Upper lobe of right lung (tissue), 1 donor: ENCODE data around the gene CRYL1. TPM values are rescaled to one million over a fixed set of nuclear protein-coding genes. Genes with fewer than 3 reads are reported as not detected.

Source experiments
- ATAC-seq: fragments of 200-7000 bp; cut with Tn5 transposase; one replicate; pipeline ENCODE4 v1.9.1; 2020; ENCODE audit warnings: mild to moderate bottlenecking, moderate library complexity
- DNase-seq: peaks from one replicate; pipeline ENCODE4 v3.0.0-alpha.2; 2020
- H3K27ac ChIP-seq: fragments of 200-600 bp; one replicate; pipeline ENCODE4 v1.8.0; 2022
- H3K27me3 ChIP-seq: fragments of 200-600 bp; one replicate; pipeline ENCODE4 v1.8.0; 2022; ENCODE audit warnings: mild to moderate bottlenecking
- H3K36me3 ChIP-seq: fragments of 200-600 bp; one replicate; pipeline ENCODE4 v1.8.0; 2022
- H3K4me1 ChIP-seq: fragments of 200-600 bp; one replicate; pipeline ENCODE4 v1.8.0; 2022
- H3K4me3 ChIP-seq: fragments of 200-600 bp; one replicate; pipeline ENCODE4 v1.8.0; 2022; ENCODE audit warnings: mild to moderate bottlenecking
- H3K9me3 ChIP-seq: fragments of 200-600 bp; one replicate; pipeline ENCODE4 v1.8.0; 2022
- CTCF ChIP-seq: fragments of 200-600 bp; IDR thresholded peaks from one replicate; pipeline ENCODE4 v1.8.0; 2022; ENCODE audit warnings: antibody characterized with exemption
- intact Hi-C: fragments of 100-400 bp; cut with DNase I; formaldehyde crosslinking; loops from one replicate; pipeline ENCODE4 v1.11.0; 2022
- total RNA-seq: library from RNA; stranded (reverse); fragmentation: NEBNext Ultra II Directional; extraction: Animal tissue kit (Norgen Biotek cat#: 25700); gene quantifications from one replicate; pipeline ENCODE4 v1.2.1, GENCODE V29; 2021
- donor health status: DM: no; HTN: yes; CAD: no; lungs with severe emphysema.

Gene CRYL1
- total RNA-seq, 1 donor from 2014 or later = 28.5 TPM

- Histone ChIP-seq H3K27ac (no peak overlapping the region), H3K9me3 (no peaks in the 10 kb centered on the region), H3K27me3 (no peaks in the 10 kb centered on the region), H3K36me3 (no peaks in the 10 kb centered on the region), H3K4me1 (no peaks in the 10 kb centered on the region), H3K4me3 (no peak overlapping the region)
- TF ChIP-seq CTCF = no peak
- ATAC-seq (no peak), DNase-seq (no peak)
- intact Hi-C loops = no loop called here
Measured at GRCh38 chr13:20401531-20401930, 124.1 kb downstream of the CRYL1 start.

- intact Hi-C loops = no loop called here
- no peak for TF ChIP-seq CTCF
- no peaks in the 10 kb centered on the region for H3K27me3 ChIP-seq
- H3K27ac ChIP-seq = no peak overlapping the region
- H3K9me3 ChIP-seq = no peaks in the 10 kb centered on the region
- no peaks in the 10 kb centered on the region for H3K36me3 ChIP-seq
- H3K4me3 ChIP-seq = no peak overlapping the region
- ATAC-seq (no peak), DNase-seq (no peak)
- no peaks in the 10 kb centered on the region for H3K4me1 ChIP-seq
Measured at GRCh38 chr13:20400774-20401173, 124.9 kb downstream of the CRYL1 start.

GRCh38 chr13:20399961-20400360 lies 125.7 kb downstream of the CRYL1 start:
- Histone ChIP-seq H3K27ac (no peak overlapping the region), H3K4me1 (no peaks in the 10 kb centered on the region), H3K4me3 (no peak overlapping the region), H3K27me3 (no peaks in the 10 kb centered on the region), H3K36me3 (no peaks in the 10 kb centered on the region), H3K9me3 (no peaks in the 10 kb centered on the region)
- ATAC-seq = no peak
- TF ChIP-seq CTCF = no peak
- DNase-seq = no peak
- intact Hi-C loops = no loop called here

GRCh38 chr13:20399515-20399914 lies 126.1 kb downstream of the CRYL1 start:
- H3K27me3 ChIP-seq = no peaks in the 10 kb centered on the region
- no peak for TF ChIP-seq CTCF
- no peak overlapping the region for H3K27ac ChIP-seq
- no peaks in the 10 kb centered on the region for H3K9me3 ChIP-seq
- H3K4me1 ChIP-seq = no peaks in the 10 kb centered on the region
- intact Hi-C loops = no loop called here
- H3K36me3 ChIP-seq = no peaks in the 10 kb centered on the region
- H3K4me3 ChIP-seq = no peak overlapping the region
- ATAC-seq = no peak
- DNase-seq = no peak

GRCh38 chr13:20398459-20398858 lies 127.2 kb downstream of the CRYL1 start:
- no peak overlapping the region for H3K4me3 ChIP-seq
- H3K9me3 ChIP-seq = no peaks in the 10 kb centered on the region
- no peak for TF ChIP-seq CTCF
- ATAC-seq = no peak
- intact Hi-C loops = no loop called here
- no peak for DNase-seq
- H3K4me1 ChIP-seq = no peaks in the 10 kb centered on the region
- no peak overlapping the region for H3K27ac ChIP-seq
- no peaks in the 10 kb centered on the region for H3K27me3 ChIP-seq
- H3K36me3 ChIP-seq = no peaks in the 10 kb centered on the region

- ATAC-seq = no peak
- H3K27ac ChIP-seq = no peak overlapping the region
- no peak for TF ChIP-seq CTCF
- no peaks in the 10 kb centered on the region for H3K9me3 ChIP-seq
- H3K36me3 ChIP-seq = no peaks in the 10 kb centered on the region
- no peaks in the 10 kb centered on the region for H3K4me1 ChIP-seq
- H3K27me3 ChIP-seq = no peaks in the 10 kb centered on the region
- no peak for DNase-seq
- no peak overlapping the region for H3K4me3 ChIP-seq
- intact Hi-C loops = no loop called here
Measured at GRCh38 chr13:20397896-20398295, 127.8 kb downstream of the CRYL1 start.
